Neuronal stem cell (in vitro differentiated cells): ENCODE data around the gene DDX56.

Experiments
- DNase-seq: peaks from one replicate; pipeline ENCODE4 v3.0.0-alpha.2; 2013; ENCODE audit warnings: low spot score
- H2AFZ ChIP-seq: one replicate; pipeline ENCODE4 v1.6.1; 2013; ENCODE audit warnings: mild to moderate bottlenecking, low read length, inconsistent platforms
- H2AK5ac ChIP-seq: 2 replicates; pipeline ENCODE4 v1.6.1; 2013; ENCODE audit warnings: low read depth, mild to moderate bottlenecking, inconsistent platforms, low read length, moderate library complexity, mixed read lengths
- H2BK120ac ChIP-seq: 2 replicates; pipeline ENCODE4 v1.6.1; 2013; ENCODE audit warnings: low read depth, mild to moderate bottlenecking, inconsistent platforms, low read length, moderate library complexity, mixed read lengths
- H2BK12ac ChIP-seq: one replicate; pipeline ENCODE4 v1.6.1; 2013; ENCODE audit warnings: low read length, inconsistent platforms
- H2BK15ac ChIP-seq: 2 replicates; pipeline ENCODE4 v1.6.1; 2013; ENCODE audit warnings: mild to moderate bottlenecking, low read length, inconsistent platforms, mixed read lengths
- H2BK5ac ChIP-seq: one replicate; pipeline ENCODE4 v1.6.1; 2013; ENCODE audit warnings: inconsistent platforms, mild to moderate bottlenecking, low read length, moderate library complexity
- H3K14ac ChIP-seq: one replicate; pipeline ENCODE4 v1.6.1; 2013; ENCODE audit warnings: low read length, inconsistent platforms
- H3K18ac ChIP-seq: 2 replicates; pipeline ENCODE4 v1.6.1; 2013; ENCODE audit warnings: low read length, inconsistent platforms
- H3K23ac ChIP-seq: 2 replicates; pipeline ENCODE4 v1.6.1; 2013; ENCODE audit warnings: low read depth, mild to moderate bottlenecking, mixed read lengths, low read length, inconsistent platforms; ENCODE audit not compliant: poor library complexity
- H3K27ac ChIP-seq: replicated peaks from 3 replicates; pipeline ENCODE4 v1.5.1; 2013; ENCODE audit warnings: low read length, inconsistent platforms
- H3K27me3 ChIP-seq, 3 experiments: 2 replicates each; pipeline ENCODE4 v1.6.1; 2013; ENCODE audit warnings: low read length in 3 of 3, mild to moderate bottlenecking in 2 of 3, inconsistent platforms in 1 of 3, low read depth in 1 of 3, mixed read lengths in 1 of 3, moderate library complexity in 1 of 3; ENCODE audit not compliant: control insufficient read depth in 3 of 3, insufficient read depth in 3 of 3
- H3K36me3 ChIP-seq, 2 donors: replicated peaks in 1 of 2; 2 replicates each; pipeline ENCODE4 v1.6.1; 2013; ENCODE audit warnings: low read length in 2 of 2; ENCODE audit not compliant: control insufficient read depth in 2 of 2, insufficient read depth in 2 of 2
- H3K4ac ChIP-seq: 2 replicates; pipeline ENCODE4 v1.6.1; 2013; ENCODE audit warnings: inconsistent platforms, mild to moderate bottlenecking, low read length, moderate library complexity
- H3K4me1 ChIP-seq, 2 donors: 1 replicate in 1 of 2; 2 replicates in 1 of 2; pipeline ENCODE4 v1.6.1; 2013; ENCODE audit warnings: low read length in 2 of 2, low read depth in 1 of 2; ENCODE audit not compliant: control insufficient read depth in 2 of 2, insufficient read depth in 1 of 2
- H3K4me2 ChIP-seq: one replicate; pipeline ENCODE4 v1.6.1; 2013; ENCODE audit warnings: mild to moderate bottlenecking, low read length, inconsistent platforms; ENCODE audit not compliant: insufficient read depth, poor library complexity, severe bottlenecking
- H3K4me3 ChIP-seq, 2 donors: 2 replicates each; pipeline ENCODE4 v1.5.1; 2013; ENCODE audit warnings: low read length in 2 of 2, mild to moderate bottlenecking in 2 of 2, inconsistent platforms in 1 of 2, moderate library complexity in 1 of 2
- H3K79me1 ChIP-seq: one replicate; pipeline ENCODE4 v1.6.1; 2013; ENCODE audit warnings: low read depth, mild to moderate bottlenecking, inconsistent platforms, low read length, moderate library complexity
- H3K9ac ChIP-seq: one replicate; pipeline ENCODE4 v1.6.1; 2013; ENCODE audit warnings: mild to moderate bottlenecking, low read depth, low read length, inconsistent platforms; ENCODE audit not compliant: poor library complexity
- H3K9me3 ChIP-seq, 2 donors: replicated peaks in 1 of 2; 2 replicates each; pipeline versions ENCODE3 to v1.6.1; 2013; ENCODE audit warnings: low read length in 2 of 2, mild to moderate bottlenecking in 2 of 2, inconsistent platforms in 1 of 2, low read depth in 1 of 2, mixed read lengths in 1 of 2, moderate library complexity in 1 of 2; ENCODE audit not compliant: control insufficient read depth in 2 of 2, insufficient read depth in 1 of 2
- H4K8ac ChIP-seq: one replicate; pipeline ENCODE4 v1.6.1; 2013; ENCODE audit warnings: low read depth, mild to moderate bottlenecking, inconsistent platforms, low read length, moderate library complexity
- H4K91ac ChIP-seq: one replicate; pipeline ENCODE4 v1.6.1; 2013; ENCODE audit warnings: low read length, low read depth, mild to moderate bottlenecking, inconsistent platforms; ENCODE audit not compliant: poor library complexity
- WGBS, 2 donors: extraction: QIAGEN DNeasy Blood & Tissue Kit; methylation state at CpG; one replicate each; pipeline ENCODE4 v1.1.7; 2013; ENCODE audit warnings: missing lambda C conversion rate in 2 of 2, mixed read lengths in 1 of 2; ENCODE audit not compliant: insufficient read length in 2 of 2, insufficient replicate concordance in 1 of 2; ENCODE audit errors: extremely low coverage in 2 of 2; 5-methylcytosine and 5-hydroxymethylcytosine counted together

Gene DDX56

GRCh38 chr7:44538798-44539668 lies 34.7 kb downstream of the DDX56 start:
- H3K36me3 ChIP-seq = no peaks in the 10 kb centered on the region
- H2BK12ac ChIP-seq = no peak overlapping the region
- H3K27me3 ChIP-seq = peaks cover 0 to 12% (median 0%) of the 10 kb centered on the region in 3 experiments
- no peak overlapping the region for H2BK5ac ChIP-seq
- H2BK15ac ChIP-seq = peak overlapping the region; percentile 72
- H3K79me1 ChIP-seq = no peaks in the 10 kb centered on the region
- H3K27ac ChIP-seq = no peak overlapping the region
- H2AFZ ChIP-seq = no peak overlapping the region
- H3K4me3 ChIP-seq = no peak overlapping the region
- no peak overlapping the region for H2AK5ac ChIP-seq
- H3K23ac ChIP-seq = peak overlapping the region; percentile 76
- H3K4ac ChIP-seq = no peak overlapping the region
- peak overlapping the region; percentile 83 for H3K14ac ChIP-seq
- H4K91ac ChIP-seq = peak overlapping the region; percentile 38
- H3K9ac ChIP-seq = no peak overlapping the region
- WGBS, 2 donors = no CpG with 5 or more reads among the region's 32 CpGs
- H2BK120ac ChIP-seq = peak overlapping the region; percentile 90
- H3K4me1 ChIP-seq = peaks cover 0 to 3% of the 10 kb centered on the region in 2 donors
- no peak for DNase-seq
- H4K8ac ChIP-seq = no peak overlapping the region
- H3K4me2 ChIP-seq = no peak overlapping the region
- H3K18ac ChIP-seq = peak overlapping the region; percentile 41
- no peaks in the 10 kb centered on the region for H3K9me3 ChIP-seq

DNA sequence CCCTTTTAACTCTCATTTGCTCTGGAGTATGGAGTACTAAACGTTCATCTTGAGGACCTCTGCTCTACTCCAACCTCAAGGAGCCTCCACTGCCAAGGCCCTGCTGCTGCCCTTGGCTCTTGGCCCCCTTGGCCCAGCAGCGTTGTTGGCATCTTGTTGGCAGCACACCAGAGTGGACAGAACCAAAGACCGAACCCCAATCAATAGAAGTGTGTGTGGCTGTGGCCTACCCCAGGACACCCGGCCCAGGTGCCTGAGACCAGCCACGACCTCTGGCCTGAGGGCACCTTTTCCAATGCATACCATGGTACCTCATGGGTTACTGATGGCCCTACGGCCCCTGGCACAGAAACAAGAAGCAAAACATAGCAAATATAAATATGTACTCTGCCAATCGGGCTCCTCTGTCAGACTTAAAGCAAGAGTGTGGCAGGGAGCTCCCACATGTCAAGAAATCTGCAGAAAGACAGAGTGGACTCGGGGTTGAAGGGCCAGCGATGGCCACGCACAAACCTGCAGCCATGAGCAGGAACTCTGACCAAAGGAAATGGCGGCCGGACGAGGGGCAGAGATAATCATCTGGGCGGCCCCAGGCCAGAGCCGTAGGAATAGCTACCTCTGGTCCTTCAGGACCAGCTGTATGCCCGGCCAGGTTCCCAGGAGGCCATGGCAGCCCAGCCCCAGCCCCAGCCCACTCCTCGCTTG lies 35.5 kb downstream of the DDX56 start:
- Histone ChIP-seq H2BK12ac (no peak overlapping the region), H3K27me3 (peaks cover 0 to 12% (median 0%) of the 10 kb centered on the region in 3 experiments), H3K4ac (no peak overlapping the region), H2BK15ac (peak overlapping the region; percentile 39), H4K8ac (no peak overlapping the region), H3K36me3 (no peaks in the 10 kb centered on the region), H3K18ac (peak overlapping the region; percentile 27), H3K4me1 (peaks cover 0 to 5% of the 10 kb centered on the region in 2 donors), H3K4me3 (no peak overlapping the region), H3K14ac (no peak overlapping the region), H2AK5ac (no peak overlapping the region), H2AFZ (no peak overlapping the region), H3K9me3 (no peaks in the 10 kb centered on the region), H3K9ac (no peak overlapping the region), H2BK120ac (no peak overlapping the region), H3K27ac (no peak overlapping the region), H3K23ac (no peak overlapping the region), H2BK5ac (no peak overlapping the region), H4K91ac (no peak overlapping the region), H3K79me1 (no peaks in the 10 kb centered on the region), H3K4me2 (no peak overlapping the region)
- no peak for DNase-seq
- no CpG with 5 or more reads among the region's 17 CpGs for WGBS, 2 donors

GRCh38 chr7:44537442-44537841 lies 36.3 kb downstream of the DDX56 start:
- H3K9ac ChIP-seq = no peak overlapping the region
- no peak overlapping the region for H2AFZ ChIP-seq
- peaks cover 0 to 5% of the 10 kb centered on the region in 2 donors for H3K4me1 ChIP-seq
- no peak overlapping the region for H2BK12ac ChIP-seq
- no peak overlapping the region for H3K23ac ChIP-seq
- peaks cover 0 to 12% (median 0%) of the 10 kb centered on the region in 3 experiments for H3K27me3 ChIP-seq
- H4K8ac ChIP-seq = no peak overlapping the region
- no CpG with 5 or more reads among the region's 6 CpGs for WGBS, 2 donors
- no peaks in the 10 kb centered on the region for H3K9me3 ChIP-seq
- no peaks in the 10 kb centered on the region for H3K36me3 ChIP-seq
- H2BK5ac ChIP-seq = no peak overlapping the region
- no peak overlapping the region for H3K27ac ChIP-seq
- H2BK120ac ChIP-seq = no peak overlapping the region
- no peak overlapping the region for H3K18ac ChIP-seq
- H2BK15ac ChIP-seq = no peak overlapping the region
- DNase-seq = no peak
- no peak overlapping the region for H2AK5ac ChIP-seq
- no peak overlapping the region for H3K4ac ChIP-seq
- no peaks in the 10 kb centered on the region for H3K79me1 ChIP-seq
- H3K4me2 ChIP-seq = no peak overlapping the region
- H3K4me3 ChIP-seq = no peak overlapping the region
- no peak overlapping the region for H4K91ac ChIP-seq
- no peak overlapping the region for H3K14ac ChIP-seq

GRCh38 chr7:44536090-44536489 lies 37.6 kb downstream of the DDX56 start:
- peak overlapping the region; percentile 26 for H2AK5ac ChIP-seq
- H3K4me1 ChIP-seq = peaks cover 0 to 2% of the 10 kb centered on the region in 2 donors
- no peak overlapping the region for H3K4ac ChIP-seq
- H3K14ac ChIP-seq = peak overlapping the region; percentile 31
- H3K18ac ChIP-seq = peak overlapping the region; percentile 22
- H2AFZ ChIP-seq = no peak overlapping the region
- H4K8ac ChIP-seq = peak overlapping the region; percentile 48
- H3K36me3 ChIP-seq = no peaks in the 10 kb centered on the region
- no peak overlapping the region for H4K91ac ChIP-seq
- H2BK120ac ChIP-seq = no peak overlapping the region
- DNase-seq = no peak
- no peak overlapping the region for H3K4me3 ChIP-seq
- WGBS, 2 donors = no CpG with 5 or more reads among the region's 10 CpGs
- H2BK5ac ChIP-seq = peak overlapping the region; percentile 49
- H2BK15ac ChIP-seq = no peak overlapping the region
- H3K9ac ChIP-seq = no peak overlapping the region
- no peak overlapping the region for H3K4me2 ChIP-seq
- H3K27ac ChIP-seq = no peak overlapping the region
- H3K23ac ChIP-seq = no peak overlapping the region
- no peaks in the 10 kb centered on the region for H3K9me3 ChIP-seq
- H3K79me1 ChIP-seq = no peaks in the 10 kb centered on the region
- H2BK12ac ChIP-seq = no peak overlapping the region
- H3K27me3 ChIP-seq = peaks cover 0 to 8% (median 0%) of the 10 kb centered on the region in 3 experiments
